Gastroesophageal sphincter (tissue), 3 donors: ENCODE results near the gene CCL8.

Source experiments
- CTCF ChIP-seq, 4 experiments: fragments of 200-600 bp in 2 of 4; fragments of 450-650 bp in 2 of 4; sonication (generic) in 1 of 4; IDR thresholded peaks; one replicate each; pipeline ENCODE4 v1.5.1; 2017 to 2019; ENCODE audit warnings: antibody characterized with exemption in 4 of 4, mild to moderate bottlenecking in 2 of 4, moderate library complexity in 2 of 4
- POLR2A ChIP-seq, 2 donors: fragments of 450-650 bp; IDR thresholded peaks; one replicate each; pipeline ENCODE4 v1.6.1; 2017; ENCODE audit warnings: antibody characterized with exemption in 2 of 2, mild to moderate bottlenecking in 2 of 2, moderate library complexity in 1 of 2
- POLR2AphosphoS5 ChIP-seq: sonication (generic); formaldehyde crosslinking; IDR thresholded peaks from one replicate; pipeline ENCODE4 v1.6.1; 2017; ENCODE audit warnings: antibody characterized with exemption

- no peak for TF ChIP-seq POLR2A (IDR thresholded peaks at IDR 0.05)
- no peak for TF ChIP-seq CTCF (IDR thresholded peaks at IDR 0.05)
- no peak for TF ChIP-seq POLR2AphosphoS5
Measured at GRCh38 chr17:34339138-34339770, 20.0 kb downstream of the CCL8 start.
